ENCODE data around the gene MXRA5. TPM values are rescaled to one million over a fixed set of nuclear protein-coding genes. Genes with fewer than 3 reads are reported as not detected.

Gene MXRA5
- total and polyA plus RNA-seq, 2 of the 13 experiments (the other 11 are each of a cell fraction or from before 2014, with no cell fraction given), result not detected

GRCh38 chrX:3380603-3381002 is 34.2 kb upstream of the MXRA5 start:
- H3K36me3 ChIP-seq (replicated peaks in 1 of 2; ENCODE audit: control insufficient read depth in 1 of 2, insufficient read depth in 2 of 2, low read length in 2 of 2), result no peaks in the 10 kb centered on the region
- intact Hi-C loops (cut with micrococcal nuclease; ENCODE audit: unreplicated experiment), result no loop called here
- POLR2A ChIA-PET, result no interaction called here
- H3K27ac ChIP-seq (ENCODE audit: extremely low read length, insufficient read depth, low read length), result no peak overlapping the region
- no peak overlapping the region for H3K9ac ChIP-seq (ENCODE audit: insufficient read depth, low read depth, low read length)
- no peak overlapping the region for H3K4me3 ChIP-seq (replicated peaks in 1 of 3; ENCODE audit: insufficient read depth in 1 of 3, low read depth in 2 of 3, low read length in 3 of 3)
- no peaks in the 10 kb centered on the region for H3K4me1 ChIP-seq (ENCODE audit: insufficient read depth, low read length)
- TF ChIP-seq, protein P1, sequence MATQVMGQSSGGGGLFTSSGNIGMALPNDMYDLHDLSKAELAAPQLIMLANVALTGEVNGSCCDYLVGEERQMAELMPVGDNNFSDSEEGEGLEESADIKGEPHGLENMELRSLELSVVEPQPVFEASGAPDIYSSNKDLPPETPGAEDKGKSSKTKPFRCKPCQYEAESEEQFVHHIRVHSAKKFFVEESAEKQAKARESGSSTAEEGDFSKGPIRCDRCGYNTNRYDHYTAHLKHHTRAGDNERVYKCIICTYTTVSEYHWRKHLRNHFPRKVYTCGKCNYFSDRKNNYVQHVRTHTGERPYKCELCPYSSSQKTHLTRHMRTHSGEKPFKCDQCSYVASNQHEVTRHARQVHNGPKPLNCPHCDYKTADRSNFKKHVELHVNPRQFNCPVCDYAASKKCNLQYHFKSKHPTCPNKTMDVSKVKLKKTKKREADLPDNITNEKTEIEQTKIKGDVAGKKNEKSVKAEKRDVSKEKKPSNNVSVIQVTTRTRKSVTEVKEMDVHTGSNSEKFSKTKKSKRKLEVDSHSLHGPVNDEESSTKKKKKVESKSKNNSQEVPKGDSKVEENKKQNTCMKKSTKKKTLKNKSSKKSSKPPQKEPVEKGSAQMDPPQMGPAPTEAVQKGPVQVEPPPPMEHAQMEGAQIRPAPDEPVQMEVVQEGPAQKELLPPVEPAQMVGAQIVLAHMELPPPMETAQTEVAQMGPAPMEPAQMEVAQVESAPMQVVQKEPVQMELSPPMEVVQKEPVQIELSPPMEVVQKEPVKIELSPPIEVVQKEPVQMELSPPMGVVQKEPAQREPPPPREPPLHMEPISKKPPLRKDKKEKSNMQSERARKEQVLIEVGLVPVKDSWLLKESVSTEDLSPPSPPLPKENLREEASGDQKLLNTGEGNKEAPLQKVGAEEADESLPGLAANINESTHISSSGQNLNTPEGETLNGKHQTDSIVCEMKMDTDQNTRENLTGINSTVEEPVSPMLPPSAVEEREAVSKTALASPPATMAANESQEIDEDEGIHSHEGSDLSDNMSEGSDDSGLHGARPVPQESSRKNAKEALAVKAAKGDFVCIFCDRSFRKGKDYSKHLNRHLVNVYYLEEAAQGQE (IDR thresholded peaks at IDR 0.05; ENCODE audit: borderline replicate concordance in 1 of 2, low read depth in 1 of 2, low read length in 2 of 2), result no peak
- TF ChIP-seq ARNTL (CRISPR knock-in tag; IDR thresholded peaks at IDR 0.05), result no peak
- TF ChIP-seq KLF6 (CRISPR knock-in tag; IDR thresholded peaks at IDR 0.05), result no peak
- no peak for TF ChIP-seq ATRX (CRISPR knock-in tag; IDR thresholded peaks at IDR 0.05; ENCODE audit: borderline replicate concordance)
- no peak for TF ChIP-seq SNAI1 (CRISPR knock-in tag; IDR thresholded peaks at IDR 0.05; ENCODE audit: borderline replicate concordance)
- TF ChIP-seq ISX (CRISPR knock-in tag; conservative IDR thresholded peaks at IDR 0.05), result no peak
- no peak for TF ChIP-seq DR1 (CRISPR knock-in tag; IDR thresholded peaks at IDR 0.05)
- no peak for TF ChIP-seq JARID2 (CRISPR knock-in tag; IDR thresholded peaks at IDR 0.05; ENCODE audit: insufficient replicate concordance)
- TF ChIP-seq ZBTB38 (CRISPR knock-in tag; IDR thresholded peaks at IDR 0.05), result no peak
- TF ChIP-seq ZSCAN22 (CRISPR knock-in tag; IDR thresholded peaks at IDR 0.05), result no peak
- TF ChIP-seq TRAFD1 (CRISPR knock-in tag; IDR thresholded peaks at IDR 0.05; ENCODE audit: borderline replicate concordance), result no peak
- no peak for TF ChIP-seq MTA1 (CRISPR knock-in tag; IDR thresholded peaks at IDR 0.05; ENCODE audit: borderline replicate concordance)
- TF ChIP-seq ZNF121 (CRISPR knock-in tag; IDR thresholded peaks at IDR 0.05), result no peak
- TF ChIP-seq TSC22D2 (CRISPR knock-in tag; IDR thresholded peaks at IDR 0.05; ENCODE audit: borderline replicate concordance), result no peak
- no peak for TF ChIP-seq ZFP37 (CRISPR knock-in tag; IDR thresholded peaks at IDR 0.05; ENCODE audit: borderline replicate concordance)
- TF ChIP-seq MTA3 (CRISPR knock-in tag; IDR thresholded peaks at IDR 0.05), result no peak
- no peak for TF ChIP-seq ZNF549 (CRISPR knock-in tag; IDR thresholded peaks at IDR 0.05)
- no peak for TF ChIP-seq NFE2 (CRISPR knock-in tag; IDR thresholded peaks at IDR 0.05)
- 36% methylated on average over 3 of the region's 3 CpGs for WGBS (ENCODE audit: low lambda C conversion rate)
- no peak overlapping the region for H3K4me2 ChIP-seq (ENCODE audit: low read depth, low read length)
- BruUV-seq (replicated peaks), result no TSS peak
- ATAC-seq (no peak), FAIRE-seq (no peak), DNase-seq (ENCODE audit: low spot score) (no peak)
- no peaks in the 10 kb centered on the region for H3K79me2 ChIP-seq (ENCODE audit: insufficient read depth, low read length)
- in situ Hi-C loops (cut with HindIII; ENCODE audit: extremely low pct_ligation_motif_present, low pct_unique_long_range_greater_than_20kb), result no loop called here
- no peak overlapping the region for H2AFZ ChIP-seq (ENCODE audit: low read length)
- no peaks in the 10 kb centered on the region for H4K20me1 ChIP-seq (ENCODE audit: insufficient read depth, low read length)
- CTCF ChIA-PET (ENCODE audit: low intra/inter-chr PET ratio, low total read pairs), result no interaction called here
- no peaks in the 10 kb centered on the region for H3K9me3 ChIP-seq (ENCODE audit: low read length)
- no peaks in the 10 kb centered on the region for H3K27me3 ChIP-seq (ENCODE audit: control insufficient read depth in 1 of 2, insufficient read depth in 2 of 2, low read length in 2 of 2)
